Caco-2 (cell line): ENCODE results near the gene FAM89A. TPM values are rescaled to one million over a fixed set of nuclear protein-coding genes. Genes with fewer than 3 reads are reported as not detected.
"Not testable (repeated sequence)": the region's sequence is repeated elsewhere in the genome, so short reads cannot be mapped to it uniquely, and the experiment has no call there.

ENCODE experiments used
- BruUV-seq: library from RNA; stranded (reverse); fragments of 400-500 nt; replicated peaks from 2 replicates; lab custom pipeline; 2021; lab: Mats Ljungman, UMichigan
- CTCF ChIA-PET: fragments of 300-600 bp; sonication (Branson Sonifier 250); formaldehyde crosslinking; loops from one replicate; lab custom pipeline; 2022; ENCODE audit warnings: antibody characterized with exemption; lab: Charles Lee
- POLR2A ChIA-PET: fragments of 300-600 bp; sonication (Branson Sonifier 250); formaldehyde crosslinking; loops from one replicate; lab custom pipeline; 2022; ENCODE audit warnings: antibody characterized with exemption; lab: Charles Lee
- DNase-seq, 2 experiments: peaks; one replicate each; pipeline versions ENCODE4 v3.0.0 to v3.0.0-alpha.2; 2020 to 2022
- H3K27me3 ChIP-seq: replicated peaks from 2 replicates; pipeline ENCODE4 v1.6.0; 2011; ENCODE audit warnings: low read length; ENCODE audit not compliant: control insufficient read depth, insufficient read depth
- H3K36me3 ChIP-seq: 2 replicates; pipeline ENCODE4 v1.5.1; 2011; ENCODE audit warnings: low read length; ENCODE audit not compliant: control insufficient read depth, insufficient read depth
- H3K4me1 ChIP-seq: fragments of 250-450 bp; sonication (Bioruptor Pico); 2 replicates; pipeline ENCODE4 v1.5.1; 2020; ENCODE audit warnings: mild to moderate bottlenecking
- H3K4me3 ChIP-seq: 2 replicates; pipeline ENCODE4 v1.5.1; 2011; ENCODE audit warnings: low read depth, mild to moderate bottlenecking, control low read depth, low read length
- H3K9me3 ChIP-seq: fragments of 250-450 bp; sonication (Bioruptor Pico); 2 replicates; pipeline ENCODE4 v1.5.1; 2020; ENCODE audit warnings: mild to moderate bottlenecking, moderate library complexity
- H3K27ac Mint-ChIP-seq: one replicate; pipeline ENCODE4 v1.8.0; 2022; ENCODE audit warnings: mixed read lengths; ENCODE audit not compliant: unreplicated experiment
- H3K27me3 Mint-ChIP-seq: one replicate; pipeline ENCODE4 v1.8.0; 2022; ENCODE audit warnings: mixed read lengths; ENCODE audit not compliant: insufficient read depth, unreplicated experiment
- H3K36me3 Mint-ChIP-seq: one replicate; pipeline ENCODE4 v1.8.0; 2022; ENCODE audit warnings: mild to moderate bottlenecking, mixed read lengths; ENCODE audit not compliant: insufficient read depth, unreplicated experiment
- H3K4me1 Mint-ChIP-seq: one replicate; pipeline ENCODE4 v1.8.0; 2022; ENCODE audit warnings: low read depth, mixed read lengths; ENCODE audit not compliant: unreplicated experiment
- H3K4me3 Mint-ChIP-seq: one replicate; pipeline ENCODE4 v1.8.0; 2022; ENCODE audit warnings: mild to moderate bottlenecking, moderate library complexity, mixed read lengths; ENCODE audit not compliant: unreplicated experiment
- H3K9me3 Mint-ChIP-seq: one replicate; pipeline ENCODE4 v1.8.0; 2022; ENCODE audit warnings: mixed read lengths; ENCODE audit not compliant: unreplicated experiment
- CTCF ChIP-seq, 2 experiments: fragments of 200-600 bp in 1 of 2; IDR thresholded peaks; 1 replicate in 1 of 2; 2 replicates in 1 of 2; pipeline versions ENCODE4 v1.5.1 to v1.8.0; 2011 to 2022; ENCODE audit warnings: antibody characterized with exemption in 1 of 2, control low read depth in 1 of 2, inconsistent platforms in 1 of 2, low read depth in 1 of 2, low read length in 1 of 2, mild to moderate bottlenecking in 1 of 2, moderate library complexity in 1 of 2; ENCODE audit not compliant: insufficient read depth in 1 of 2, severe bottlenecking in 1 of 2, unreplicated experiment in 1 of 2
- intact Hi-C: fragments of 100-400 bp; cut with micrococcal nuclease; formaldehyde crosslinking; loops from one replicate; pipeline ENCODE4 v1.10.0; 2022; ENCODE audit not compliant: unreplicated experiment
- total RNA-seq: library from RNA; stranded (reverse); gene quantifications from 2 replicates; pipeline ENCODE4 v1.2.3, GENCODE V29; 2022

The FAM89A gene
- total RNA-seq, 1 experiment from 2014 or later, result 44.2 TPM

- no peak for DNase-seq
- no peak for TF ChIP-seq CTCF (IDR thresholded peaks at IDR 0.05; ENCODE audit: insufficient read depth in 1 of 2, low read depth in 1 of 2, low read length in 1 of 2, severe bottlenecking in 1 of 2, unreplicated experiment in 1 of 2)
- intact Hi-C loops, result no loop called here
- Histone ChIP-seq H3K4me1 (peaks cover 29% of the 10 kb centered on the region), H3K9me3 (0 out of 2 replicates have a peak, but pooled peaks cover 4% of the 10 kb centered on the region), H3K4me3 (no peak overlapping the region), H3K36me3 (no peaks in the 10 kb centered on the region), H3K27me3 (no peaks in the 10 kb centered on the region)
- BruUV-seq, result no TSS peak
- Mint-ChIP-seq H3K9me3 (no peaks in the 10 kb centered on the region), H3K4me1 (peaks cover 46% of the 10 kb centered on the region), H3K36me3 (no peaks in the 10 kb centered on the region), H3K4me3 (no peak overlapping the region), H3K27me3 (no peaks in the 10 kb centered on the region), H3K27ac (peak overlapping the region; percentile 82)
- ChIA-PET POLR2A (interaction anchor here (0.7 kb wide), 1 partner anchor 108 kb away, joined by 5 read pairs; no protein-coding TSS in a partner anchor), CTCF (no interaction called here)
Measured at GRCh38 chr1:231046730-231047395, 6.8 kb upstream of the FAM89A start.

GRCh38 chr1:231045921-231046729 is 6.1 kb upstream of the FAM89A start:
- H3K27me3 ChIP-seq, H3K36me3 Mint-ChIP-seq, H3K36me3 ChIP-seq, intact Hi-C loops, H3K9me3 Mint-ChIP-seq, H3K27me3 Mint-ChIP-seq, H3K4me3 ChIP-seq, H3K9me3 ChIP-seq, BruUV-seq: not testable (repeated sequence)
- Mint-ChIP-seq H3K4me3 (peak overlapping the region; percentile 69), H3K4me1 (peaks cover 51% of the 10 kb centered on the region), H3K27ac (peak overlapping the region; percentile 82)
- H3K4me1 ChIP-seq, result peaks cover 31% of the 10 kb centered on the region
- CTCF ChIA-PET, result interaction anchor here (0.6 to 1.0 kb wide), 2 partner anchors 95 to 165 kb away, joined by 3 to 5 read pairs; no protein-coding TSS in a partner anchor
- POLR2A ChIA-PET, result interaction anchor here (0.5 kb wide), 1 partner anchor 10 kb away, joined by 3 read pairs; no protein-coding TSS in a partner anchor
- DNase-seq, result peak in 1 of 2 experiments; percentile 17

- Mint-ChIP-seq H3K9me3 (no peaks in the 10 kb centered on the region), H3K27me3 (no peaks in the 10 kb centered on the region)
Measured at GRCh38 chr1:231045286-231045685, 5.2 kb upstream of the FAM89A start.

More at GRCh38 chr1:231045286-231045685, 5.2 kb upstream of the FAM89A start:
- 0 out of 2 replicates have a peak, but pooled peaks cover 4% of the 10 kb centered on the region for H3K9me3 ChIP-seq
- CTCF ChIA-PET, result interaction anchor here (0.6 to 1.0 kb wide), 2 partner anchors 96 to 166 kb away, joined by 3 to 5 read pairs; no protein-coding TSS in a partner anchor
- no peaks in the 10 kb centered on the region for H3K27me3 ChIP-seq
- no peak for TF ChIP-seq CTCF (IDR thresholded peaks at IDR 0.05; ENCODE audit: insufficient read depth in 1 of 2, low read depth in 1 of 2, low read length in 1 of 2, severe bottlenecking in 1 of 2, unreplicated experiment in 1 of 2)
- intact Hi-C loops, result no loop called here
- no TSS peak for BruUV-seq
- POLR2A ChIA-PET, result no interaction called here
- no peaks in the 10 kb centered on the region for H3K36me3 ChIP-seq
- Mint-ChIP-seq H3K4me3 (peak overlapping the region; percentile 69), H3K36me3 (peaks cover 3% of the 10 kb centered on the region), H3K4me1 (peaks cover 53% of the 10 kb centered on the region), H3K27ac (peak overlapping the region; percentile 82)
- H3K4me1 ChIP-seq, result peaks cover 35% of the 10 kb centered on the region
- no peak overlapping the region for H3K4me3 ChIP-seq
- DNase-seq, result no peak
